ENCODE data around the gene TPP1.

Gene TPP1

GRCh38 chr11:6647836-6648235 is 28.6 kb upstream of the TPP1 start:
- Histone ChIP-seq H3K9ac (ENCODE audit: low read length) (no peak overlapping the region), H3K36me3 (ENCODE audit: control insufficient read depth in 1 of 2, insufficient read depth in 2 of 2, low read depth in 1 of 2, low read length in 2 of 2) (no peaks in the 10 kb centered on the region), H3K27ac (ENCODE audit: low read length, poor library complexity, severe bottlenecking) (no peak overlapping the region), H3K4ac (ENCODE audit: low read depth in 1 of 2, low read length in 2 of 2) (peak overlapping the region in 1 of 2 experiments; percentile 33), H4K91ac (ENCODE audit: low read length) (no peak overlapping the region), H3K4me2 (ENCODE audit: low read length, poor library complexity, severe bottlenecking) (no peak overlapping the region), H2AK5ac (ENCODE audit: low read length, severe bottlenecking) (no peak overlapping the region), H3K23ac (ENCODE audit: low read length in 2 of 2) (no peak overlapping the region), H3K18ac (ENCODE audit: low read depth in 1 of 2, low read length in 2 of 2) (peak overlapping the region in 1 of 2 experiments; percentile 18), H2AFZ (ENCODE audit: low read depth, low read length) (no peak overlapping the region), H2BK12ac (ENCODE audit: low read length in 2 of 2) (peak overlapping the region in 1 of 2 experiments; percentile 72), H2BK5ac (ENCODE audit: low read depth, low read length, poor library complexity, severe bottlenecking) (no peak overlapping the region), H4K8ac (ENCODE audit: low read length) (no peak overlapping the region), H3K79me1 (replicated peaks; ENCODE audit: low read length, poor library complexity, severe bottlenecking) (no peaks in the 10 kb centered on the region), H3K14ac (ENCODE audit: low read length in 2 of 2) (peak overlapping the region in 1 of 2 experiments; percentile 19), H3K4me3 (ENCODE audit: insufficient read depth in 1 of 2, low read depth in 1 of 2, low read length in 2 of 2) (no peak overlapping the region), H3K4me1 (ENCODE audit: control insufficient read depth, insufficient read depth, low read depth, low read length) (peaks cover 14% of the 10 kb centered on the region), H2BK120ac (ENCODE audit: low read depth, low read length) (no peak overlapping the region), H2BK15ac (ENCODE audit: low read depth, poor library complexity, severe bottlenecking) (no peak overlapping the region), H3K27me3 (ENCODE audit: control insufficient read depth in 1 of 2, insufficient read depth in 1 of 2, low read length in 2 of 2) (peaks cover 32 to 70% of the 10 kb centered on the region in 2 experiments), H3K9me3 (ENCODE audit: control insufficient read depth, low read length) (peaks cover 5% of the 10 kb centered on the region)
- 97% methylated on average over 2 of the region's 2 CpGs for WGBS
- DNase-seq: no peak

GRCh38 chr11:6646918-6647679 is 27.9 kb upstream of the TPP1 start:
- WGBS: 26% methylated on average over 9 of the region's 9 CpGs
- peak overlapping the region; percentile 94 for H4K91ac ChIP-seq (ENCODE audit: low read length)
- no peak overlapping the region for H3K27ac ChIP-seq (ENCODE audit: low read length, poor library complexity, severe bottlenecking)
- H3K14ac ChIP-seq (ENCODE audit: low read length in 2 of 2): peak overlapping the region in 1 of 2 experiments; percentile 82
- H2AFZ ChIP-seq (ENCODE audit: low read depth, low read length): peak overlapping the region; percentile 16
- H3K79me1 ChIP-seq (replicated peaks; ENCODE audit: low read length, poor library complexity, severe bottlenecking): no peaks in the 10 kb centered on the region
- peak overlapping the region; percentile 93 for H4K8ac ChIP-seq (ENCODE audit: low read length)
- DNase-seq: peak; percentile 64
- peak overlapping the region; percentile 85 for H2BK15ac ChIP-seq (ENCODE audit: low read depth, poor library complexity, severe bottlenecking)
- H3K27me3 ChIP-seq (ENCODE audit: control insufficient read depth in 1 of 2, insufficient read depth in 1 of 2, low read length in 2 of 2): peaks cover 30 to 67% of the 10 kb centered on the region in 2 experiments
- H3K4ac ChIP-seq (ENCODE audit: low read depth in 1 of 2, low read length in 2 of 2): peak overlapping the region; percentile 89 to 92
- no peak overlapping the region for H3K4me3 ChIP-seq (ENCODE audit: insufficient read depth in 1 of 2, low read depth in 1 of 2, low read length in 2 of 2)
- H3K9ac ChIP-seq (ENCODE audit: low read length): no peak overlapping the region
- H2BK12ac ChIP-seq (ENCODE audit: low read length in 2 of 2): peak overlapping the region; percentile 91 to 97
- peaks cover 14% of the 10 kb centered on the region for H3K4me1 ChIP-seq (ENCODE audit: control insufficient read depth, insufficient read depth, low read depth, low read length)
- peaks cover 5% of the 10 kb centered on the region for H3K9me3 ChIP-seq (ENCODE audit: control insufficient read depth, low read length)
- no peak overlapping the region for H3K4me2 ChIP-seq (ENCODE audit: low read length, poor library complexity, severe bottlenecking)
- H3K23ac ChIP-seq (ENCODE audit: low read length in 2 of 2): peak overlapping the region in 1 of 2 experiments; percentile 34
- H2AK5ac ChIP-seq (ENCODE audit: low read length, severe bottlenecking): no peak overlapping the region
- H2BK5ac ChIP-seq (ENCODE audit: low read depth, low read length, poor library complexity, severe bottlenecking): no peak overlapping the region
- peak overlapping the region; percentile 68 to 87 for H3K18ac ChIP-seq (ENCODE audit: low read depth in 1 of 2, low read length in 2 of 2)
- no peaks in the 10 kb centered on the region for H3K36me3 ChIP-seq (ENCODE audit: control insufficient read depth in 1 of 2, insufficient read depth in 2 of 2, low read depth in 1 of 2, low read length in 2 of 2)
- H2BK120ac ChIP-seq (ENCODE audit: low read depth, low read length): peak overlapping the region; percentile 93

- Histone ChIP-seq H3K23ac (ENCODE audit: low read length in 2 of 2) (no peak overlapping the region), H3K79me1 (replicated peaks; ENCODE audit: low read length, poor library complexity, severe bottlenecking) (no peaks in the 10 kb centered on the region), H4K91ac (ENCODE audit: low read length) (peak overlapping the region; percentile 94), H3K14ac (ENCODE audit: low read length in 2 of 2) (peak overlapping the region in 1 of 2 experiments; percentile 82), H2BK15ac (ENCODE audit: low read depth, poor library complexity, severe bottlenecking) (peak overlapping the region; percentile 85), H3K27ac (ENCODE audit: low read length, poor library complexity, severe bottlenecking) (no peak overlapping the region), H2AFZ (ENCODE audit: low read depth, low read length) (peak overlapping the region; percentile 21), H3K18ac (ENCODE audit: low read depth in 1 of 2, low read length in 2 of 2) (peak overlapping the region; percentile 68 to 87), H2BK12ac (ENCODE audit: low read length in 2 of 2) (peak overlapping the region; percentile 91 to 97), H3K27me3 (ENCODE audit: control insufficient read depth in 1 of 2, insufficient read depth in 1 of 2, low read length in 2 of 2) (peaks cover 27 to 65% of the 10 kb centered on the region in 2 experiments), H3K9ac (ENCODE audit: low read length) (peak overlapping the region; percentile 14), H3K4me2 (ENCODE audit: low read length, poor library complexity, severe bottlenecking) (no peak overlapping the region), H3K4me1 (ENCODE audit: control insufficient read depth, insufficient read depth, low read depth, low read length) (peaks cover 14% of the 10 kb centered on the region), H2BK5ac (ENCODE audit: low read depth, low read length, poor library complexity, severe bottlenecking) (no peak overlapping the region), H3K4me3 (ENCODE audit: insufficient read depth in 1 of 2, low read depth in 1 of 2, low read length in 2 of 2) (peak overlapping the region in 1 of 2 experiments; percentile 51), H4K8ac (ENCODE audit: low read length) (peak overlapping the region; percentile 93), H3K4ac (ENCODE audit: low read depth in 1 of 2, low read length in 2 of 2) (peak overlapping the region; percentile 89 to 92), H2AK5ac (ENCODE audit: low read length, severe bottlenecking) (no peak overlapping the region), H3K36me3 (ENCODE audit: control insufficient read depth in 1 of 2, insufficient read depth in 2 of 2, low read depth in 1 of 2, low read length in 2 of 2) (no peaks in the 10 kb centered on the region), H3K9me3 (ENCODE audit: control insufficient read depth, low read length) (peaks cover 5% of the 10 kb centered on the region), H2BK120ac (ENCODE audit: low read depth, low read length) (peak overlapping the region; percentile 93)
- DNase-seq: peak; percentile 56
- WGBS: 27% methylated on average over 2 of the region's 3 CpGs
Observed at GRCh38 chr11:6646576-6646917, 27.3 kb upstream of the TPP1 start.

GRCh38 chr11:6646071-6646470 is 26.8 kb upstream of the TPP1 start:
- DNase-seq: peak; percentile 91
- Histone ChIP-seq H3K18ac (ENCODE audit: low read depth in 1 of 2, low read length in 2 of 2) (peak overlapping the region; percentile 68 to 87), H2BK12ac (ENCODE audit: low read length in 2 of 2) (peak overlapping the region; percentile 91 to 97), H3K14ac (ENCODE audit: low read length in 2 of 2) (peak overlapping the region in 1 of 2 experiments; percentile 82), H3K27ac (ENCODE audit: low read length, poor library complexity, severe bottlenecking) (no peak overlapping the region), H3K9me3 (ENCODE audit: control insufficient read depth, low read length) (peaks cover 5% of the 10 kb centered on the region), H3K4me2 (ENCODE audit: low read length, poor library complexity, severe bottlenecking) (no peak overlapping the region), H3K23ac (ENCODE audit: low read length in 2 of 2) (no peak overlapping the region), H2BK120ac (ENCODE audit: low read depth, low read length) (peak overlapping the region; percentile 93), H2BK5ac (ENCODE audit: low read depth, low read length, poor library complexity, severe bottlenecking) (no peak overlapping the region), H2BK15ac (ENCODE audit: low read depth, poor library complexity, severe bottlenecking) (no peak overlapping the region), H3K9ac (ENCODE audit: low read length) (peak overlapping the region; percentile 14), H3K27me3 (ENCODE audit: control insufficient read depth in 1 of 2, insufficient read depth in 1 of 2, low read length in 2 of 2) (peaks cover 24 to 60% of the 10 kb centered on the region in 2 experiments), H3K79me1 (replicated peaks; ENCODE audit: low read length, poor library complexity, severe bottlenecking) (no peaks in the 10 kb centered on the region), H3K4ac (ENCODE audit: low read depth in 1 of 2, low read length in 2 of 2) (peak overlapping the region; percentile 89 to 92), H3K4me1 (ENCODE audit: control insufficient read depth, insufficient read depth, low read depth, low read length) (peaks cover 14% of the 10 kb centered on the region), H3K4me3 (ENCODE audit: insufficient read depth in 1 of 2, low read depth in 1 of 2, low read length in 2 of 2) (peak overlapping the region in 1 of 2 experiments; percentile 51), H3K36me3 (ENCODE audit: control insufficient read depth in 1 of 2, insufficient read depth in 2 of 2, low read depth in 1 of 2, low read length in 2 of 2) (peaks cover 0 to 4% of the 10 kb centered on the region in 2 experiments), H4K8ac (ENCODE audit: low read length) (peak overlapping the region; percentile 93), H2AK5ac (ENCODE audit: low read length, severe bottlenecking) (no peak overlapping the region), H2AFZ (ENCODE audit: low read depth, low read length) (no peak overlapping the region), H4K91ac (ENCODE audit: low read length) (peak overlapping the region; percentile 94)
- 1% methylated on average over 12 of the region's 12 CpGs for WGBS
